Erythroblast (primary cell): Measurements from ENCODE around the gene KCNRG.

Experiments used
- DNase-seq, 2 experiments: peaks; one replicate each; lab custom pipeline; 2025; lab: John Stamatoyannopoulos, UW
- GATA1 ChIP-seq: IDR thresholded peaks from 2 replicates; pipeline ENCODE4 v1.6.1; 2011; ENCODE audit warnings: low read depth, mild to moderate bottlenecking, control low read depth, low read length, moderate library complexity
- POLR2A ChIP-seq: IDR thresholded peaks from 2 replicates; pipeline ENCODE4 v1.6.1; 2011; ENCODE audit warnings: mild to moderate bottlenecking, low read length

KCNRG gene

GRCh38 chr13:49996161-49996915, 18.9 kb upstream of the KCNRG start:
- peak; percentile 95 to 96 for DNase-seq
- TF ChIP-seq POLR2A = peak; percentile 76
- TF ChIP-seq GATA1 = no peak

GRCh38 chr13:49996951-49997895, 18.0 kb upstream of the KCNRG start, which contains the start of gene TRIM13:
Gene TRIM13, plus strand, starts transcription at chr13:49997042. Its CDS starts 14,899 bp downstream, at chr13:50011941.
- peak; percentile 77 for TF ChIP-seq POLR2A
- no peak for TF ChIP-seq GATA1

GRCh38 chr13:49997955-49998354, 17.3 kb upstream of the KCNRG start:
- DNase-seq = peak in 1 of 2 experiments; percentile 44
- no peak for TF ChIP-seq GATA1
- no peak for TF ChIP-seq POLR2A

More at GRCh38 chr13:49996951-49997895, 18.0 kb upstream of the KCNRG start, which contains the start of gene TRIM13:
- peak; percentile 94 to 96 for DNase-seq

DNA sequence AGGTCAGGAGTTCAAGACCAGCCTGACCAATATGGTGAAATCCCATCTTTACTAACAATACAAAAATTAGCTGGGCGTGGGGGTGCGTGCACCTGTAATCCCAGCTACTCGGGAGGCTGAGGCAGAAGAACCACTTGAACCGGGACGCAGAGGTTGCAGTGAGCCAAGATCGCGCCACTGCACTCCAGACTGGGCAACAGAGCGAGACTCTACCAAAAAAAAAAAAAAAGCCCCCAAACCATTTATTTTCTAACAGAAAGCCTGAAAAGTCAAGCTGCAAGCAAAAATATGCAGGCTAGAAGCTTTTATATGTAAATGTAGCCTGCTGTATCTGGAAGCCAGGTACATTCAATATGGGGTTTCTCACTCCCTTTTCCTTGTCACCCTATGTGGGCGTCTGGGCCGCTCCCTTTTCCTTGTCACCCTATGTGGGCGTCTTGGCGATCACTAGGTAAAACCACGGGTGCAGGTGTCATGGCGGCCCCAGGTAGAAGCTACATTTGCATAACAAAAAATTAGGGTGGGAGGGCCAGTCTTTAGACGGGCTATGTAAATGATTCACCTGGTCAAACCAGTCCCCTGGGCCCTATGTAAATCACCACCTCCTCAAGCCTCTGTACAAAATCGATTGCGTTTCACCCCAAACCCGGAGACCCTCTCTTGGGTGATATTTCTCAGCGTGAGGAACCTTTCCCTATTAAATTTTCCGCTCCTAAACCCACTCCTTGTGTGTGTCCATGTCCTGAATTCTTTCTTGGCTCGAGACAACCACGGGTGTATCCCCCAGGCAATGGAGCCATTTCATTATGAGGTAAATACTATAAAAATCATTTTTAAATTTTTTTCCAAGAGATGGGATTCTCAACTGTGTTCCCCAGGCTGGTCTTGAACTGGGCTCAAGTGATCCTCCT, 16.3 kb upstream of the KCNRG start:
- TF ChIP-seq GATA1 = no peak
- TF ChIP-seq POLR2A = no peak
- no peak for DNase-seq

GRCh38 chr13:50001287-50001686, 14.0 kb upstream of the KCNRG start:
- TF ChIP-seq POLR2A = no peak
- no peak for TF ChIP-seq GATA1
- DNase-seq = no peak

DNA sequence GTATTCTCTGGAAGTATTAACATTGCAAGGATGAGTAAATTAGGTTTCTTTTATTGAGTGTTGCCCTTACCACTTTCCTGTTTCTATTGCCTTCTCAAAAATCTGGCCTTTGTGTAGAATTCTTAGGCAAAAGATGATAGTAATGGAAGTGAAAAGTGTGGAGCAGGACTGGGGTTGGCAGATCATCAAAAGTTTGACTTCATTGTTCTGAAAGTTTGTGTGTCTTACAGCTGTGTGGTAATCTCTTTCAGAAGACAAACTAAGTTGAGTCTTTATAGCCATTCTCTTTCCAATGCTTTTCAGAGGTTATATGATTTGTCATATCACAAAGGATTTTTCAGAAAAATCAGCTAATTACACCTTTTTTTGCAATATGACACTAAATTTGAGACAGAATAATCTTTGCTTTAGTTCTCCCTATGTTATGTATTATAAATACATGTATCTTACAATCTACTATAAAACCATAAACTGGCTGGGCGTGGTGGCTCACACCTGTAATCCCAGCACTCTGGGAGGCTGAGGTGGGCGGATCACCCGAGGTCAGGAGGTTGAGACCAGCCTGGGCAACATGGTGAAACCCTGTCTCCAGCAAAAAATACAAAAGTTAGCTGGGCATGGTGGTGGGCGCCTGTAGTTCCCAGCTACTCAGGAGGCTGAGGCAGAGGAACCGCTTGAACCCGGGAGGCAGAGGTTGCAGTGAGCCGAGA, 8.7 kb upstream of the KCNRG start:
- TF ChIP-seq POLR2A (no peak), GATA1 (no peak)
- no peak for DNase-seq

- TF ChIP-seq GATA1 (no peak), POLR2A (no peak)
- no peak for DNase-seq
These were observed 3.8 kb upstream of the KCNRG start for GRCh38 chr13:50011461-50011860.

- no peak for TF ChIP-seq POLR2A
- no peak for TF ChIP-seq GATA1
- no peak for DNase-seq
These were observed 2.7 kb upstream of the KCNRG start for GRCh38 chr13:50012396-50013169.

DNA sequence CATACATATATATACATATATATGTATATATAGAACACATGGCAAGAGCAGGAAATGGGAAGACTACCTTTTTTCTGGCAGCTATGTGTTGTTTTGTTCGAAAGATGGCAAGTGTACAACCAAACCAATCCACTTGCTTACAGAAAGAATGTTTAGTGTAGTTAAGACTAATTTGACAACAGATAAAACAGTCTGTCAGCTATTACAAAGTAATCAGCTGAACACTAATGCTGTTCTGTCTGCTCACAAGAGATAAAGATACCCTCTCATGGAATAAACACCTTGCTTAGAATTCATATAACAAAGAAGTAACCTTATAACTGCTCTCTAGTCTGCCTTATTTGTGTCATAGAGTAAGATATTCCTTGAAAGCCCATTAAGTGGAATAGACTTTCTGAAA, 858 bp upstream of the KCNRG start:
- no peak for TF ChIP-seq POLR2A
- no peak for TF ChIP-seq GATA1
- DNase-seq = peak; percentile 63 to 87

GRCh38 chr13:50015750-50016149, 506 bp downstream of the KCNRG start:
- DNase-seq = no peak
- no peak for TF ChIP-seq GATA1
- no peak for TF ChIP-seq POLR2A

DNA sequence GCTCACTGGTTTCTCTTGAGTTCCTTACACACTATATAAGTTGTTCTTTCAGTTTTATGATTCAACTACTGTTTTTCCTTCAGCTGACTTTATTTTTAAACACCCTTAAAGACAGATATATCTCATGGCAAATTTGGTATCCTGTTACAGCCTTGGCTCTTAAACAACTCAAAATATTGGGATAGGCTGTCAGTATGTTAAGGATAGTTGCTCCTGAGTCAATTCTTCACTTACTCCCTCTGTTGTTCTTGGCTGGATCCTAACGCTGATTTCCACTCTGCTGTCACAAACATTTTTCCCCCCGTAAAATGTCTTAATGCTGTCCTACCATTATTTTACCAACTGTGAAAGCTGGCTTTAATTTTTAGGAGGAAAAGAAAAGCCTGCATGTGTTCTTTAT, 1.2 kb downstream of the KCNRG start:
- TF ChIP-seq POLR2A = no peak
- TF ChIP-seq GATA1 = no peak

GRCh38 chr13:50017819-50018218, 2.6 kb downstream of the KCNRG start:
- TF ChIP-seq GATA1 (no peak), POLR2A (no peak)
- no peak for DNase-seq

More for the DNA sequence above, 1.2 kb downstream of the KCNRG start:
- DNase-seq = no peak
